A549 (cell line): ENCODE data around the gene ETS2. TPM values are rescaled to one million over a fixed set of nuclear protein-coding genes. Genes with fewer than 3 reads are reported as not detected.

Experiments
- ATAC-seq, 2 experiments: fragments of 200-7000 bp in 1 of 2; fragments of >200 bp in 1 of 2; cut with Nextera tagmentation in 1 of 2; cut with Tn5 transposase in 1 of 2; 3 replicates each; pipeline versions ENCODE4 v1.8.0 to v1.9.1; 2018 to 2020; ENCODE audit warnings: mild to moderate bottlenecking in 1 of 2, moderate library complexity in 1 of 2
- CTCF ChIA-PET: fragments of 300-600 bp; sonication (Branson Sonifier 250); formaldehyde crosslinking; extraction: SDS; loops from one replicate; lab custom pipeline; 2021; ENCODE audit warnings: antibody characterized with exemption, inconsistent platforms; lab: Yijun Ruan, JAX
- POLR2A ChIA-PET: fragments of 350-600 bp; formaldehyde crosslinking; extraction: SDS; loops from one replicate; lab custom pipeline; 2021; ENCODE audit warnings: antibody characterized with exemption, inconsistent platforms; lab: Yijun Ruan, JAX
- DNase-seq, 2 experiments: peaks; one replicate each; pipeline versions ENCODE4 v3.0.0 to v3.0.0-alpha.2; 2011 to 2016; ENCODE audit warnings: low read depth in 1 of 2, low spot score in 1 of 2
- FAIRE-seq: peaks from 2 replicates; lab custom pipeline; 2011; peaks lifted over from hg19 to GRCh38; lab: Jason Lieb, UNC
- H3K27ac ChIP-seq, 2 experiments: fragments of >200 bp; sonication (Bioruptor Twin); formaldehyde crosslinking; 3 replicates each; pipeline ENCODE4 v1.5.1; 2016 to 2017
- H3K4me1 ChIP-seq: fragments of >200 bp; sonication (Bioruptor Twin); formaldehyde crosslinking; 3 replicates; pipeline ENCODE4 v1.6.1; 2016
- H3K4me2 ChIP-seq: fragments of >200 bp; sonication (Bioruptor Twin); formaldehyde crosslinking; 3 replicates; pipeline ENCODE4 v1.6.1; 2016
- H3K4me3 ChIP-seq: fragments of >200 bp; sonication (Bioruptor Twin); formaldehyde crosslinking; 3 replicates; pipeline ENCODE4 v1.5.1; 2016
- H3K9me3 ChIP-seq: fragments of >200 bp; sonication (Bioruptor Twin); formaldehyde crosslinking; 3 replicates; pipeline ENCODE4 v1.6.1; 2016
- ATOH8 ChIP-seq: fragments of 250-450 bp; sonication (Bioruptor Pico); IDR thresholded peaks from 2 replicates; pipeline ENCODE4 v1.5.0; 2020; ENCODE audit warnings: low read depth, mild to moderate bottlenecking, moderate library complexity
- BHLHE40 ChIP-seq: IDR thresholded peaks from 2 replicates; pipeline ENCODE4 v1.6.1; 2012; ENCODE audit warnings: low read depth, low read length, inconsistent platforms
- CBX8 ChIP-seq: fragments of 200-600 bp; sonication (generic); IDR thresholded peaks from 2 replicates; pipeline ENCODE4 v1.6.1; 2016
- CHD4 ChIP-seq: fragments of 200-600 bp; sonication (generic); IDR thresholded peaks from 2 replicates; pipeline ENCODE4 v1.6.1; 2016; ENCODE audit warnings: antibody characterized with exemption, mild to moderate bottlenecking, borderline replicate concordance
- E2F6 ChIP-seq: IDR thresholded peaks from 2 replicates; pipeline ENCODE4 v1.6.1; 2012; ENCODE audit warnings: low read depth, borderline replicate concordance
- EP300 ChIP-seq, 2 experiments: fragments of >200 bp; sonication (Bioruptor Twin); formaldehyde crosslinking; IDR thresholded peaks; 2 replicates in 1 of 2; 3 replicates in 1 of 2; pipeline ENCODE4 v1.6.1; 2016 to 2017
- FOSL2 ChIP-seq, 2 experiments: fragments of 450-650 bp in 1 of 2; fragments of >200 bp in 1 of 2; sonication (Bioruptor Twin) in 1 of 2; formaldehyde crosslinking; IDR thresholded peaks; 2 replicates each; pipeline versions ENCODE4 v1.5.0 to v1.6.1; 2016 to 2020; ENCODE audit warnings: mild to moderate bottlenecking in 1 of 2, moderate library complexity in 1 of 2
- GATA3 ChIP-seq: IDR thresholded peaks from 2 replicates; pipeline ENCODE4 v1.6.1; 2012; ENCODE audit warnings: borderline replicate concordance
- HES2 ChIP-seq: fragments of >200 bp; sonication (Bioruptor Twin); formaldehyde crosslinking; IDR thresholded peaks from 2 replicates; pipeline ENCODE4 v1.6.1; 2016
- HEYL ChIP-seq: fragments of 250-450 bp; sonication (Bioruptor Pico); IDR thresholded peaks from 2 replicates; pipeline ENCODE4 v1.8.0; 2021; ENCODE audit warnings: mild to moderate bottlenecking, moderate library complexity
- HMGXB4 ChIP-seq: fragments of 250-450 bp; sonication (Bioruptor Pico); IDR thresholded peaks from 2 replicates; pipeline ENCODE4 v1.5.0; 2021; ENCODE audit warnings: mild to moderate bottlenecking, moderate library complexity, borderline replicate concordance
- HOXB13 ChIP-seq: fragments of 250-450 bp; sonication (Bioruptor Pico); IDR thresholded peaks from 2 replicates; pipeline ENCODE4 v1.5.0; 2020; ENCODE audit warnings: low read depth, mild to moderate bottlenecking, moderate library complexity
- KDM5A ChIP-seq: fragments of 200-600 bp; sonication (generic); IDR thresholded peaks from 2 replicates; pipeline ENCODE4 v1.6.1; 2016; ENCODE audit warnings: antibody characterized with exemption, mild to moderate bottlenecking
- MAFK ChIP-seq: fragments of 450-650 bp; IDR thresholded peaks from 2 replicates; pipeline ENCODE4 v1.6.1; 2014; ENCODE audit not compliant: partially characterized antibody
- MAX ChIP-seq: IDR thresholded peaks from 2 replicates; pipeline ENCODE4 v1.6.1; 2012
- MAZ ChIP-seq: fragments of 150-350 bp; IDR thresholded peaks from 2 replicates; pipeline ENCODE4 v1.6.1; 2014; ENCODE audit warnings: antibody characterized with exemption, low read depth, low read length, borderline replicate concordance
- MYC ChIP-seq: IDR thresholded peaks from 2 replicates; pipeline ENCODE4 v1.6.1; 2012; ENCODE audit warnings: mild to moderate bottlenecking, inconsistent platforms, low read length, improper control_type of control experiment, borderline replicate concordance
- NFE2L2 ChIP-seq: fragments of 150-350 bp; conservative IDR thresholded peaks from 2 replicates; pipeline ENCODE4 v1.6.1; 2014; ENCODE audit warnings: low read length
- NR3C1 ChIP-seq: fragments of >200 bp; sonication (Bioruptor Twin); formaldehyde crosslinking; IDR thresholded peaks from 3 replicates; pipeline ENCODE4 v1.6.1; 2017
- PHF8 ChIP-seq: fragments of 200-600 bp; sonication (generic); IDR thresholded peaks from 2 replicates; pipeline ENCODE4 v1.6.1; 2016; ENCODE audit warnings: low read depth, mild to moderate bottlenecking, antibody characterized with exemption, moderate library complexity, borderline replicate concordance
- POLR2AphosphoS2 ChIP-seq: conservative IDR thresholded peaks from 2 replicates; pipeline ENCODE4 v1.6.1; 2012; ENCODE audit warnings: low read length, improper control_type of control experiment, inconsistent platforms
- RFX5 ChIP-seq: fragments of 450-650 bp; IDR thresholded peaks from 2 replicates; pipeline ENCODE4 v1.7.1; 2014; ENCODE audit warnings: antibody characterized with exemption, mild to moderate bottlenecking, moderate library complexity
- RNF2 ChIP-seq: fragments of 200-600 bp; sonication (generic); IDR thresholded peaks from 2 replicates; pipeline ENCODE4 v1.6.1; 2016; ENCODE audit warnings: low read depth, mild to moderate bottlenecking, antibody characterized with exemption, moderate library complexity, borderline replicate concordance
- USF2 ChIP-seq: fragments of 450-650 bp; IDR thresholded peaks from 2 replicates; pipeline ENCODE4 v1.6.1; 2014; ENCODE audit warnings: antibody characterized with exemption
- ZC3H11A ChIP-seq: fragments of 450-650 bp; IDR thresholded peaks from 2 replicates; pipeline ENCODE4 v1.6.1; 2014; ENCODE audit warnings: antibody characterized with exemption, mild to moderate bottlenecking
- ZFP36 ChIP-seq: fragments of 450-650 bp; IDR thresholded peaks from 2 replicates; pipeline ENCODE4 v1.6.1; 2014; ENCODE audit warnings: borderline replicate concordance; ENCODE audit not compliant: partially characterized antibody
- WGBS: methylation state at CpG from one replicate; pipeline ENCODE4 v1.1.6; 2017; ENCODE audit errors: missing lambda C conversion rate; 5-methylcytosine and 5-hydroxymethylcytosine counted together
- polyA plus RNA-seq, 4 experiments: library from polyadenylated mRNA; depleted of rRNA in 3 of 4; stranded (reverse); fragments of >200 nt; fragmentation: RNase III in 1 of 4; extraction: RNeasy Plus Mini Kit Qiagen cat#74134 plus additional on column Dnase treatment in 1 of 4; gene quantifications; 2 replicates in 3 of 4; 3 replicates in 1 of 4; pipeline ENCODE4 v1.2.3, GENCODE V29; 2011 to 2017

ETS2 gene
- polyA plus RNA-seq, 2 of the 4 experiments (the other 2 are of a cell fraction), result 41.6 to 45.5 TPM

GRCh38 chr21:38811257-38811656 lies 5.5 kb downstream of the ETS2 start:
- 14% methylated on average over 8 of the region's 8 CpGs for WGBS
- H3K27ac ChIP-seq, result peak overlapping the region; percentile 55 to 60
- H3K9me3 ChIP-seq, result no peaks in the 10 kb centered on the region
- peaks cover 70% of the 10 kb centered on the region for H3K4me1 ChIP-seq
- peak in 1 of 2 experiments; percentile 35 for DNase-seq
- TF ChIP-seq HOXB13 (CRISPR knock-in tag), result no peak
- TF ChIP-seq E2F6, result no peak
- 0 out of 2 replicates have a peak, but pooled peaks have one; percentile 18 for TF ChIP-seq ATOH8 (CRISPR knock-in tag)
- TF ChIP-seq PHF8, result no peak
- no peak for TF ChIP-seq CBX8
- TF ChIP-seq NR3C1, result no peak
- no peak for TF ChIP-seq HES2
- TF ChIP-seq RNF2, result no peak
- no peak for TF ChIP-seq EP300 (IDR thresholded peaks at IDR 0.05)
- peak; percentile 38 for TF ChIP-seq FOSL2 (IDR thresholded peaks at IDR 0.05)
- TF ChIP-seq FOSL2 (CRISPR knock-in tag; IDR thresholded peaks at IDR 0.05), result peak; percentile 89
- peak; percentile 21; the same call in 1 of the 2 replicates for TF ChIP-seq GATA3
- no peak for TF ChIP-seq ZFP36
- TF ChIP-seq MAFK, result peak; percentile 42
- TF ChIP-seq NFE2L2, result no peak
- no peak for TF ChIP-seq POLR2AphosphoS2
- TF ChIP-seq MAZ, result no peak
- TF ChIP-seq CHD4, result no peak
- no peak for TF ChIP-seq HEYL (CRISPR knock-in tag)
- no peak for TF ChIP-seq HMGXB4
- no peak for TF ChIP-seq ZC3H11A
- TF ChIP-seq RFX5, result no peak
- no peak for TF ChIP-seq MYC
- no peak for TF ChIP-seq USF2
- no peak for FAIRE-seq
- H3K4me3 ChIP-seq, result peak overlapping the region; percentile 93; the same call in 1 of the 3 replicates
- peak overlapping the region; percentile 84 for H3K4me2 ChIP-seq
- peak in 1 of 2 experiments; percentile 42; a peak in 1 of 6 replicates for ATAC-seq
- POLR2A ChIA-PET, result interaction anchor here (0.6 kb wide), 1 partner anchor 43 kb away, joined by 4 read pairs; no protein-coding TSS in a partner anchor
- CTCF ChIA-PET, result interaction anchor here (1.0 kb wide), 1 partner anchor 17 kb away, joined by 3 read pairs; no protein-coding TSS in a partner anchor

- ChIA-PET POLR2A (no interaction called here), CTCF (no interaction called here)
- Histone ChIP-seq H3K4me3 (no peak overlapping the region), H3K4me1 (peaks cover 85% of the 10 kb centered on the region), H3K27ac (peak overlapping the region in 1 of 2 experiments; percentile 72; a peak in 1 of 6 replicates), H3K4me2 (peak overlapping the region; percentile 12; the same call in 1 of the 3 replicates), H3K9me3 (no peaks in the 10 kb centered on the region)
- ATAC-seq (no peak), FAIRE-seq (no peak), DNase-seq (no peak)
- TF ChIP-seq BHLHE40 (no peak), MAX (no peak), HES2 (no peak), KDM5A (no peak)
- WGBS, result 100% methylated on average over 2 of the region's 2 CpGs
Observed at GRCh38 chr21:38813143-38813542, 7.4 kb downstream of the ETS2 start.
